RPMI8226 (cell line): Measurements from ENCODE around the gene HOTAIR.

ENCODE experiments used
- DNase-seq: peaks from one replicate; pipeline ENCODE4 v3.0.0-alpha.2; 2015

Gene HOTAIR

GRCh38 chr12:53955776-53956250, 18.9 kb downstream of the HOTAIR start:
- no peak for DNase-seq

- no peak for DNase-seq
Observed at GRCh38 chr12:53955036-53955775, 19.5 kb downstream of the HOTAIR start.

GRCh38 chr12:53954694-53955035, 20.1 kb downstream of the HOTAIR start, which contains the start of gene HOXC12:
Gene HOXC12, plus strand, starts transcription at chr12:53954903. Its CDS starts 27 bp downstream, at chr12:53954930.
- DNase-seq = no peak

- no peak for DNase-seq
Observed at GRCh38 chr12:53953831-53954693, 20.7 kb downstream of the HOTAIR start.

- DNase-seq = no peak
Observed at GRCh38 chr12:53952871-53953734, 21.7 kb downstream of the HOTAIR start.

- DNase-seq = peak; percentile 29
Observed at GRCh38 chr12:53952335-53952694, 22.4 kb downstream of the HOTAIR start.

GRCh38 chr12:53951577-53952334, 23.0 kb downstream of the HOTAIR start:
- no peak for DNase-seq

- no peak for DNase-seq
Observed at GRCh38 chr12:53950789-53951576, 23.8 kb downstream of the HOTAIR start.

- DNase-seq = no peak
Observed at GRCh38 chr12:53950437-53950773, 24.3 kb downstream of the HOTAIR start.

GRCh38 chr12:53949631-53950436, 24.9 kb downstream of the HOTAIR start:
- DNase-seq = no peak

- no peak for DNase-seq
Observed at GRCh38 chr12:53948650-53949593, 25.8 kb downstream of the HOTAIR start.

- DNase-seq = no peak
Observed at GRCh38 chr12:53947743-53948142, 27.0 kb downstream of the HOTAIR start.

- DNase-seq = no peak
Observed at GRCh38 chr12:53944907-53945847, 29.6 kb downstream of the HOTAIR start.

GRCh38 chr12:53944209-53944608, 30.5 kb downstream of the HOTAIR start:
- DNase-seq = no peak

GRCh38 chr12:53942467-53942997, 32.2 kb downstream of the HOTAIR start:
- no peak for DNase-seq

GRCh38 chr12:53941750-53942149, 33.0 kb downstream of the HOTAIR start:
- DNase-seq = no peak

GRCh38 chr12:53941187-53941586, 33.6 kb downstream of the HOTAIR start:
- no peak for DNase-seq

GRCh38 chr12:53940443-53941014, 34.2 kb downstream of the HOTAIR start:
- no peak for DNase-seq
